A673 (cell line): ENCODE measurements around the gene TSPAN5.

ENCODE experiments used
- EZH2 ChIP-seq: fragments of 200-600 bp; sonication (generic); IDR thresholded peaks from 2 replicates; pipeline ENCODE4 v1.6.1; 2017; ENCODE audit warnings: borderline replicate concordance, low read depth, mild to moderate bottlenecking, mixed read lengths, antibody characterized with exemption, low read length; ENCODE audit not compliant: poor library complexity, severe bottlenecking
- TF ChIP-seq, protein P1 (sequence below): fragments of 300-800, 200-600 bp; sonication (generic); conservative IDR thresholded peaks from 2 replicates; pipeline ENCODE4 v1.5.1; 2017; ENCODE audit warnings: low read depth, mild to moderate bottlenecking, antibody characterized with exemption, low read length, moderate library complexity, mixed read lengths

DNA sequence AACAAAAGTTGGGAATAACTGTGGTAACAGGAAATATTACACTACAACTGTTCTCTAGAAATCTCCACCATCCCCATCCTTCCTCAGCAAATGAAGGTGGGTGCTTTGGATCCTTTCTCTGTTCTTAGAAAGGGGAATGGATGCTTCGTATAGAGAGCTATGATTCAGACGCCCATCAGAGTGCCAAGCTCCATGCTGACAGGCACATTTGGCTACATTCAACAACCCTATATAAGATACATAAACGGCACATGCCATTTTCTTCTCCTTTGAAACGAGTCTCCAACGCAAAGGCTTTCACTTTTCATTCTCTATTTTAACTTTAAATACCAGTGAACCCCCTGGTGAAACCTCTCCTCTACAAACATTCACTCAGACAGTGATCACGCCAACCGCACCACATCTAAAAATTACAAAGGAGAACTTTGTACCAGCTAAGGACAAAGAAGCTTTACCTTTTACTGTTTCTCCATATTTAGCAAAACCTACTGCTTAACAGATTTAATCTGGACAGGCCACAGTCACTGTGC is 172.5 kb downstream of the TSPAN5 start:
- TF ChIP-seq, protein P1, sequence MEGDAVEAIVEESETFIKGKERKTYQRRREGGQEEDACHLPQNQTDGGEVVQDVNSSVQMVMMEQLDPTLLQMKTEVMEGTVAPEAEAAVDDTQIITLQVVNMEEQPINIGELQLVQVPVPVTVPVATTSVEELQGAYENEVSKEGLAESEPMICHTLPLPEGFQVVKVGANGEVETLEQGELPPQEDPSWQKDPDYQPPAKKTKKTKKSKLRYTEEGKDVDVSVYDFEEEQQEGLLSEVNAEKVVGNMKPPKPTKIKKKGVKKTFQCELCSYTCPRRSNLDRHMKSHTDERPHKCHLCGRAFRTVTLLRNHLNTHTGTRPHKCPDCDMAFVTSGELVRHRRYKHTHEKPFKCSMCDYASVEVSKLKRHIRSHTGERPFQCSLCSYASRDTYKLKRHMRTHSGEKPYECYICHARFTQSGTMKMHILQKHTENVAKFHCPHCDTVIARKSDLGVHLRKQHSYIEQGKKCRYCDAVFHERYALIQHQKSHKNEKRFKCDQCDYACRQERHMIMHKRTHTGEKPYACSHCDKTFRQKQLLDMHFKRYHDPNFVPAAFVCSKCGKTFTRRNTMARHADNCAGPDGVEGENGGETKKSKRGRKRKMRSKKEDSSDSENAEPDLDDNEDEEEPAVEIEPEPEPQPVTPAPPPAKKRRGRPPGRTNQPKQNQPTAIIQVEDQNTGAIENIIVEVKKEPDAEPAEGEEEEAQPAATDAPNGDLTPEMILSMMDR, result no peak
- no peak for TF ChIP-seq EZH2
